HepG2 (cell line): ENCODE results near the gene NT5C. TPM values are rescaled to one million over a fixed set of nuclear protein-coding genes. Genes with fewer than 3 reads are reported as not detected.

Experiments
- AGO1 ChIP-seq: fragments of 200-400 bp; formaldehyde crosslinking; IDR thresholded peaks from 2 replicates; pipeline ENCODE4 v1.6.1; 2017; ENCODE audit warnings: mild to moderate bottlenecking, low read depth, low read length, moderate library complexity; ENCODE audit not compliant: poor library complexity, severe bottlenecking
- AKAP8 ChIP-seq: sonication (generic); formaldehyde crosslinking; IDR thresholded peaks from 2 replicates; pipeline ENCODE4 v1.5.1; 2020; ENCODE audit warnings: mild to moderate bottlenecking, missing genetic modification reagents
- CREB1 ChIP-seq, 2 experiments: fragments of 450-650 bp in 1 of 2; IDR thresholded peaks; 2 replicates each; pipeline ENCODE4 v1.6.1; 2016 to 2017; ENCODE audit warnings: control low read depth in 1 of 2, mild to moderate bottlenecking in 1 of 2, missing compliant biosample characterization in 1 of 2, missing genetic modification characterization in 1 of 2
- CREM ChIP-seq, 2 experiments: sonication (generic) in 1 of 2; formaldehyde crosslinking in 1 of 2; IDR thresholded peaks; 2 replicates each; pipeline versions ENCODE4 v1.4.0 to v1.6.1; 2016 to 2020; ENCODE audit warnings: antibody characterized with exemption in 1 of 2, mild to moderate bottlenecking in 1 of 2, missing genetic modification reagents in 1 of 2
- GATA4 ChIP-seq: sonication (generic); IDR thresholded peaks from 2 replicates; pipeline ENCODE4 v1.6.1; 2016; ENCODE audit warnings: antibody characterized with exemption, low read depth, borderline replicate concordance
- MAFG ChIP-seq: sonication (generic); formaldehyde crosslinking; IDR thresholded peaks from 2 replicates; pipeline ENCODE4 v1.5.1; 2020; ENCODE audit warnings: mild to moderate bottlenecking, missing genetic modification reagents
- PTBP1 ChIP-seq: fragments of 200-400 bp; formaldehyde crosslinking; IDR thresholded peaks from 2 replicates; pipeline ENCODE4 v1.6.1; 2018; ENCODE audit warnings: low read length, low read depth; ENCODE audit not compliant: poor library complexity, severe bottlenecking
- SETDB1 ChIP-seq: sonication (generic); formaldehyde crosslinking; IDR thresholded peaks from 2 replicates; pipeline ENCODE4 v1.5.1; 2020; ENCODE audit warnings: missing genetic modification reagents, mild to moderate bottlenecking, borderline replicate concordance
- SIX4 ChIP-seq: sonication (generic); formaldehyde crosslinking; IDR thresholded peaks from 2 replicates; pipeline ENCODE4 v1.4.0; 2020; ENCODE audit warnings: missing genetic modification reagents
- SNAI1 ChIP-seq: sonication (generic); formaldehyde crosslinking; IDR thresholded peaks from 2 replicates; pipeline ENCODE4 v1.5.0; 2020; ENCODE audit warnings: mild to moderate bottlenecking, missing genetic modification reagents, borderline replicate concordance
- TSC22D2 ChIP-seq: sonication (generic); formaldehyde crosslinking; IDR thresholded peaks from 2 replicates; pipeline ENCODE4 v1.5.1; 2020; ENCODE audit warnings: missing genetic modification reagents, mild to moderate bottlenecking, borderline replicate concordance
- ZFP41 ChIP-seq: sonication (generic); formaldehyde crosslinking; IDR thresholded peaks from 2 replicates; pipeline ENCODE4 v1.4.0; 2020; ENCODE audit warnings: mild to moderate bottlenecking, missing genetic modification reagents, borderline replicate concordance
- ZNF20 ChIP-seq: sonication (generic); formaldehyde crosslinking; IDR thresholded peaks from 2 replicates; pipeline ENCODE4 v1.4.0; 2020; ENCODE audit warnings: mild to moderate bottlenecking, moderate library complexity, missing genetic modification reagents
- ZNF24 ChIP-seq: fragments of 450-650 bp; IDR thresholded peaks from 2 replicates; pipeline ENCODE4 v1.6.1; 2017; ENCODE audit warnings: antibody characterized with exemption, mild to moderate bottlenecking
- ZNF746 ChIP-seq: sonication (generic); formaldehyde crosslinking; IDR thresholded peaks from 2 replicates; pipeline ENCODE4 v1.8.0; 2022; ENCODE audit warnings: mild to moderate bottlenecking, missing genetic modification reagents
- ZNF775 ChIP-seq: sonication (generic); formaldehyde crosslinking; IDR thresholded peaks from 2 replicates; pipeline ENCODE4 v1.4.0; 2020; ENCODE audit warnings: missing genetic modification reagents, mild to moderate bottlenecking, moderate library complexity, borderline replicate concordance
- ZNF891 ChIP-seq: sonication (generic); formaldehyde crosslinking; IDR thresholded peaks from 2 replicates; pipeline ENCODE4 v1.5.0; 2020; ENCODE audit warnings: mild to moderate bottlenecking, missing genetic modification reagents
- ZSCAN12 ChIP-seq: sonication (generic); formaldehyde crosslinking; IDR thresholded peaks from 2 replicates; pipeline ENCODE4 v1.9.0; 2021; ENCODE audit warnings: mild to moderate bottlenecking, missing genetic modification reagents
- polyA plus RNA-seq, 8 experiments: library from polyadenylated mRNA; depleted of rRNA in 3 of 8; stranded (reverse) in 7 of 8; unstranded in 1 of 8; fragments of >200 nt; fragmentation: Illumina TruSeq in 4 of 8; extraction: Trizol in 4 of 8; gene quantifications; 2 replicates each; pipeline versions ENCODE4 v1.2.1 to v1.2.3, GENCODE V29; 2011 to 2016; ENCODE audit warnings: low read depth in 4 of 8, missing spikeins in 1 of 8, mixed read lengths in 1 of 8; ENCODE audit not compliant: insufficient read depth in 1 of 8
- total RNA-seq, 5 experiments: library from RNA; depleted of rRNA; stranded (reverse); fragments of >200 nt; fragmentation: Illumina TruSeq; extraction: Trizol; gene quantifications; 2 replicates each; pipeline ENCODE4 v1.2.3, GENCODE V29; 2016; ENCODE audit warnings: low read depth in 1 of 5
- TF ChIP-seq, protein P1 (sequence below): sonication (generic); formaldehyde crosslinking; IDR thresholded peaks from 2 replicates; pipeline ENCODE4 v1.5.0; 2020; ENCODE audit warnings: missing genetic modification reagents, mild to moderate bottlenecking, borderline replicate concordance
- TF ChIP-seq, protein P2 (sequence below): sonication (generic); formaldehyde crosslinking; IDR thresholded peaks from 2 replicates; pipeline ENCODE4 v1.4.0; 2020; ENCODE audit warnings: low read depth, mild to moderate bottlenecking, missing genetic modification reagents
- TF ChIP-seq, protein P3 (sequence below): sonication (generic); formaldehyde crosslinking; IDR thresholded peaks from 2 replicates; pipeline ENCODE4 v1.4.0; 2020; ENCODE audit warnings: missing genetic modification reagents
- TF ChIP-seq, protein P4 (sequence below): IDR thresholded peaks from 2 replicates; pipeline ENCODE4 v1.6.1; 2016; ENCODE audit warnings: missing biosample characterization, missing genetic modification reagents, low read depth

The NT5C gene
- total and polyA plus RNA-seq, 2 of the 13 experiments (the other 11 are each of a cell fraction or from before 2014, with no cell fraction given), result 42.8 to 48.6 TPM

DNA sequence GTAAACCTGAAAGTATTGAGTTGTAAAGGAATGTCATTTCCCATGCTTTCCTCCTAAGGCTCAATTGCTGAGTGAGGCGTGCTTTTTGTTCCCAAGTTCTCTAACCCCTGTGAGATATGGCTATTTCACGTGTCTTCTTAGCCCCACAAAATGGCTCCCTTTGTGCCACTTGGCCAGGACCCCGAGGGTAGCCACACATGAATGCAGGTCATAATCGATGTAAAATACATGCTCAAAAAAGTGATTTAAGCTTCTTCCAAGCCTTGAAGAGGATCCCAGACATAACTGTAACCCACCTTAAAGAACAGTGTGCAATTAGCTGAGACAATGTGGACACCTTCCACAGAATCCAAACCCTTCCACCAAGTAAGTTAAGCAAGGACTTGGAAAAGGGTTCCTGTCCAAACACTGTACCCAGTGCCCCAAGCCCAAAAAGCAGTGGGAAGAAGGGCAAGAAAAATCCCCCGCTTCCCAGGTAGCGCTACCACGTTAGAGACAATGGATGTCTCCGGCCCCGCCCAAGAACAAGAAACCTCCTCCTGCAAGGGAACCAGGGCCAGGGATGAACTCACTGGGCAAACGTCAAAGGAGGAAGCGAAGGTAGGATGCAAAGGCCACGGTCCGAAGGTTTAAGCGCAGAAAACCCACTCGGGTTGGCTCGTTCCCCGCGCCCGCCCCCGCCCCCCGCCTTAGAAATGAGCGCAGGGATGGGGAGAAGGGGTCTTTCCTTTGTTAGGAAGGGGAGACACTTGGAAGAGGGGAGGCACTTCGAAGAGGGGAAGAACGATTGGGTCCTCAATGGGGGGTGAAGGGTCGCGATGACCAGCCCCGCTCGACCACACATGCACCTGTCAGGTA is 21.6 kb upstream of the NT5C start (continued):
- TF ChIP-seq, protein P1, sequence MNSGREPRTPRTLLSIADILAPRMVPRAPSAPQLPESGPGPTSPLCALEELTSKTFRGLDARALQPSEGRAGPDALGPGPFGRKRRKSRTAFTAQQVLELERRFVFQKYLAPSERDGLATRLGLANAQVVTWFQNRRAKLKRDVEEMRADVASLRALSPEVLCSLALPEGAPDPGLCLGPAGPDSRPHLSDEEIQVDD (CRISPR knock-in tag), result no peak
- TF ChIP-seq GATA4 (no peak), ZSCAN12 (CRISPR knock-in tag) (no peak), ZNF746 (CRISPR knock-in tag) (no peak), AKAP8 (CRISPR knock-in tag) (no peak), ZNF24 (no peak), AGO1 (no peak), ZNF20 (CRISPR knock-in tag) (no peak), PTBP1 (no peak), CREM (IDR thresholded peaks at IDR 0.05) (no peak), CREM (CRISPR knock-in tag; IDR thresholded peaks at IDR 0.05) (no peak), TSC22D2 (CRISPR knock-in tag) (no peak; the same call in 1 of the 2 replicates), ZFP41 (CRISPR knock-in tag) (no peak; the same call in 1 of the 2 replicates), SNAI1 (CRISPR knock-in tag) (no peak; the same call in 1 of the 2 replicates), SETDB1 (CRISPR knock-in tag) (no peak), CREB1 (IDR thresholded peaks at IDR 0.05) (no peak), CREB1 (CRISPR knock-in tag; IDR thresholded peaks at IDR 0.05) (no peak), SIX4 (no peak), ZNF775 (no peak), MAFG (CRISPR knock-in tag) (no peak), ZNF891 (no peak)
- TF ChIP-seq, protein P2, sequence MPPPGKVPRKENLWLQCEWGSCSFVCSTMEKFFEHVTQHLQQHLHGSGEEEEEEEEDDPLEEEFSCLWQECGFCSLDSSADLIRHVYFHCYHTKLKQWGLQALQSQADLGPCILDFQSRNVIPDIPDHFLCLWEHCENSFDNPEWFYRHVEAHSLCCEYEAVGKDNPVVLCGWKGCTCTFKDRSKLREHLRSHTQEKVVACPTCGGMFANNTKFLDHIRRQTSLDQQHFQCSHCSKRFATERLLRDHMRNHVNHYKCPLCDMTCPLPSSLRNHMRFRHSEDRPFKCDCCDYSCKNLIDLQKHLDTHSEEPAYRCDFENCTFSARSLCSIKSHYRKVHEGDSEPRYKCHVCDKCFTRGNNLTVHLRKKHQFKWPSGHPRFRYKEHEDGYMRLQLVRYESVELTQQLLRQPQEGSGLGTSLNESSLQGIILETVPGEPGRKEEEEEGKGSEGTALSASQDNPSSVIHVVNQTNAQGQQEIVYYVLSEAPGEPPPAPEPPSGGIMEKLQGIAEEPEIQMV (CRISPR knock-in tag), result no peak
- TF ChIP-seq, protein P3, sequence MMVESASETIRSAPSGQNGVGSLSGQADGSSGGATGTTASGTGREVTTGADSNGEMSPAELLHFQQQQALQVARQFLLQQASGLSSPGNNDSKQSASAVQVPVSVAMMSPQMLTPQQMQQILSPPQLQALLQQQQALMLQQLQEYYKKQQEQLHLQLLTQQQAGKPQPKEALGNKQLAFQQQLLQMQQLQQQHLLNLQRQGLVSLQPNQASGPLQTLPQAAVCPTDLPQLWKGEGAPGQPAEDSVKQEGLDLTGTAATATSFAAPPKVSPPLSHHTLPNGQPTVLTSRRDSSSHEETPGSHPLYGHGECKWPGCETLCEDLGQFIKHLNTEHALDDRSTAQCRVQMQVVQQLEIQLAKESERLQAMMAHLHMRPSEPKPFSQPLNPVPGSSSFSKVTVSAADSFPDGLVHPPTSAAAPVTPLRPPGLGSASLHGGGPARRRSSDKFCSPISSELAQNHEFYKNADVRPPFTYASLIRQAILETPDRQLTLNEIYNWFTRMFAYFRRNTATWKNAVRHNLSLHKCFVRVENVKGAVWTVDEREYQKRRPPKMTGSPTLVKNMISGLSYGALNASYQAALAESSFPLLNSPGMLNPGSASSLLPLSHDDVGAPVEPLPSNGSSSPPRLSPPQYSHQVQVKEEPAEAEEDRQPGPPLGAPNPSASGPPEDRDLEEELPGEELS (CRISPR knock-in tag), result no peak
- TF ChIP-seq, protein P4, sequence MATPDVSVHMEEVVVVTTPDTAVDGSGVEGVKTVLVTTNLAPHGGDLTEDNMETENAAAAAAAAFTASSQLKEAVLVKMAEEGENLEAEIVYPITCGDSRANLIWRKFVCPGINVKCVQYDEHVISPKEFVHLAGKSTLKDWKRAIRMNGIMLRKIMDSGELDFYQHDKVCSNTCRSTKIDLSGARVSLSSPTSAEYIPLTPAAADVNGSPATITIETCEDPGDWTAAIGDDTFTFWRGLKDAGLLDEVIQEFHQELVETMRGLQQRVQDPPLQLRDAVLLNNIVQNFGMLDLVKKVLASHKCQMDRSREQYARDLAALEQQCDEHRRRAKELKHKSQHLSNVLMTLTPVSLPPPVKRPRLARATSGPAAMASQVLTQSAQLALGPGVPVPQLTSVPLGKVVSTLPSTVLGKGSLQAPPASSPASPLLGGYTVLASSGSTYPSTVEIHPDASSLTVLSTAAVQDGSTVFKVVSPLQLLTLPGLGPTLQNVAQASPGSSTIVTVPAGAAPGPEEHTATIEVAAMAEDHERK (CRISPR knock-in tag), result no peak
